Neural cell (in vitro differentiated cells): ENCODE measurements around the gene MOCS1.

ENCODE experiments used
- CTCF ChIP-seq: fragments of 450-650 bp; IDR thresholded peaks from 2 replicates; pipeline ENCODE4 v1.5.1; 2014; ENCODE audit warnings: antibody characterized with exemption, mild to moderate bottlenecking, moderate library complexity; ENCODE audit not compliant: poor library complexity, severe bottlenecking
- EP300 ChIP-seq: fragments of 450-650 bp; conservative IDR thresholded peaks from 2 replicates; pipeline ENCODE4 v1.6.1; 2014; ENCODE audit warnings: antibody characterized with exemption, mild to moderate bottlenecking, moderate library complexity; ENCODE audit not compliant: poor library complexity, severe bottlenecking
- EZH2 ChIP-seq: fragments of 200-600, 300-800 bp; shearing (Covaris generic), sonication (generic); IDR thresholded peaks from 2 replicates; pipeline ENCODE4 v1.6.1; 2014; ENCODE audit warnings: antibody characterized with exemption, low read length, borderline replicate concordance, mild to moderate bottlenecking; ENCODE audit not compliant: insufficient read depth, poor library complexity, severe bottlenecking
- MXI1 ChIP-seq: fragments of 450-650 bp; conservative IDR thresholded peaks from 2 replicates; pipeline ENCODE4 v1.6.1; 2014; ENCODE audit warnings: antibody characterized with exemption, mild to moderate bottlenecking; ENCODE audit not compliant: poor library complexity, severe bottlenecking
- POLR2AphosphoS5 ChIP-seq: IDR thresholded peaks from 2 replicates; pipeline ENCODE4 v1.6.1; 2012
- RAD21 ChIP-seq: fragments of 450-650 bp; conservative IDR thresholded peaks from 2 replicates; pipeline ENCODE4 v1.6.1; 2014; ENCODE audit warnings: antibody characterized with exemption, mild to moderate bottlenecking, moderate library complexity
- REST ChIP-seq: IDR thresholded peaks from 2 replicates; pipeline ENCODE4 v1.6.1; 2012; ENCODE audit warnings: borderline replicate concordance
- TAF1 ChIP-seq: IDR thresholded peaks from 2 replicates; pipeline ENCODE4 v1.6.1; 2012; ENCODE audit warnings: low read depth

- TF ChIP-seq CTCF, result no peak
- no peak for TF ChIP-seq EP300
- no peak for TF ChIP-seq POLR2AphosphoS5
- no peak for TF ChIP-seq TAF1
- TF ChIP-seq MXI1, result no peak
- no peak for TF ChIP-seq EZH2
- no peak for TF ChIP-seq RAD21
- no peak for TF ChIP-seq REST
Measured at GRCh38 chr6:39912446-39912845, 21.8 kb downstream of the MOCS1 start.
